LHCN-M2 (cell line): ENCODE results near the gene ABHD4. TPM values are rescaled to one million over a fixed set of nuclear protein-coding genes. Genes with fewer than 3 reads are reported as not detected.
"Not testable (repeated sequence)": the region's sequence is repeated elsewhere in the genome, so short reads cannot be mapped to it uniquely, and the experiment has no call there.

Experiments
- DNase-seq: peaks from one replicate; pipeline ENCODE4 v3.0.0-alpha.2; 2012; ENCODE audit warnings: low read depth
- polyA plus RNA-seq: library from polyadenylated mRNA; unstranded; fragments of >200 nt; gene quantifications from one replicate; pipeline ENCODE4 v1.2.1, GENCODE V29; 2012; ENCODE audit warnings: missing spikeins
- total RNA-seq: library from RNA; depleted of rRNA; stranded (reverse); fragments of >200 nt; gene quantifications from 2 replicates; pipeline ENCODE4 v1.2.3, GENCODE V29; 2014; rRNA removed

Gene ABHD4, protein sequence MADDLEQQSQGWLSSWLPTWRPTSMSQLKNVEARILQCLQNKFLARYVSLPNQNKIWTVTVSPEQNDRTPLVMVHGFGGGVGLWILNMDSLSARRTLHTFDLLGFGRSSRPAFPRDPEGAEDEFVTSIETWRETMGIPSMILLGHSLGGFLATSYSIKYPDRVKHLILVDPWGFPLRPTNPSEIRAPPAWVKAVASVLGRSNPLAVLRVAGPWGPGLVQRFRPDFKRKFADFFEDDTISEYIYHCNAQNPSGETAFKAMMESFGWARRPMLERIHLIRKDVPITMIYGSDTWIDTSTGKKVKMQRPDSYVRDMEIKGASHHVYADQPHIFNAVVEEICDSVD
- total RNA-seq = 6.5 and 9.8 TPM in 2 replicates
- 51.0 TPM for polyA plus RNA-seq

DNA sequence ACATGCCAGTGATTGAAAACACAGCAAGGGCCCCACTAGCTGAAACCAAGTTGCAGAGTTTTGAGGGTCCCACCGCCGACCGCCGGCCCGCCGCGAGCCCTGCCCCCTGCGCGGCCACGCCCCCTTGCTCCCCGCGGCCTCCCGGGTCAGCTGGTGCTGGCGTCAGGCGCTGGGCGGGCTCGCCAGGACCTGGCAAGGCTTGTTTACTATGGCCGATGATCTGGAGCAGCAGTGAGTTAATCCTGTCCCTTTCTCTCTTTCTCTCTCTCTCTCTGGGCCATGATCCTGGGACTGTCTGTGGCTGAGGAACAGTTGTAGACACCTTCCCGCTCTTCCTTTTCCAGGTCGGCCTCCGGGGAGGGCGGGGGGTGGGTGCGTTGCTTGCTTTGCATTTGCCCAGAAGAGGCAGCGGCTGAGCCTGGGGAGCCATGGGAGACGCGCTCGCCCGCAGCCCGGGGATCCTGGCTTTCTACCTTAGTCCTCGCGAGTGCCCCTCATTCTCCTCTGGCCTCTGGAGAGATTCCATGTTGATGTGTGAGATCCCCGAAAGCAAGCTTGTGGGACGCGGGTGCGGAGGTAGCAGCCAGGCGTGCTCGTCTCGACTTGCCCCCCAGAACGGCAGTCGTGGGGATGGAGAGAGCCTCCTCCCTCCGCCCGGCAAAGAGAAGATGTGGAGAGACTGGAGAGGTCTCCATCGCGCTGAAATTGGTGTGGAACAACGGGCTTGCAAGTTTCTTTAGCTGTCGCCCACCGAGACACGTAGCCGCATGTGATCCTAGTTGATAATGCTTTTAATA, at the start of gene ABHD4:
Gene ABHD4 (plus strand): TSS at position 202 of the 797 bp plus-strand sequence. CDS start 7 bp downstream, at position 209.
- DNase-seq = peak; percentile 49

DNA sequence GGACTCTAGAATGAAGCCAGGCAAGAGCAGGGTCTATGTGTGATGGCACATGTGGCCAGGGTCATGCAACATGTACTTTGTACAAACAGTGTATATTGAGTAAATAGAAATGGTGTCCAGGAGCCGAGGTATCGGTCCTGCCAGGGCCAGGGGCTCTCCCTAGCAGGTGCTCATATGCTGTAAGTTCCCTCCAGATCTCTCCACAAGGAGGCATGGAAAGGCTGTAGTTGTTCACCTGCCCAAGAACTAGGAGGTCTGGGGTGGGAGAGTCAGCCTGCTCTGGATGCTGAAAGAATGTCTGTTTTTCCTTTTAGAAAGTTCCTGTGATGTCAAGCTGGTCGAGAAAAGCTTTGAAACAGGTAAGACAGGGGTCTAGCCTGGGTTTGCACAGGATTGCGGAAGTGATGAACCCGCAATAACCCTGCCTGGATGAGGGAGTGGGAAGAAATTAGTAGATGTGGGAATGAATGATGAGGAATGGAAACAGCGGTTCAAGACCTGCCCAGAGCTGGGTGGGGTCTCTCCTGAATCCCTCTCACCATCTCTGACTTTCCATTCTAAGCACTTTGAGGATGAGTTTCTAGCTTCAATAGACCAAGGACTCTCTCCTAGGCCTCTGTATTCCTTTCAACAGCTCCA, 48.7 kb upstream of the ABHD4 start:
- DNase-seq = no peak

DNA sequence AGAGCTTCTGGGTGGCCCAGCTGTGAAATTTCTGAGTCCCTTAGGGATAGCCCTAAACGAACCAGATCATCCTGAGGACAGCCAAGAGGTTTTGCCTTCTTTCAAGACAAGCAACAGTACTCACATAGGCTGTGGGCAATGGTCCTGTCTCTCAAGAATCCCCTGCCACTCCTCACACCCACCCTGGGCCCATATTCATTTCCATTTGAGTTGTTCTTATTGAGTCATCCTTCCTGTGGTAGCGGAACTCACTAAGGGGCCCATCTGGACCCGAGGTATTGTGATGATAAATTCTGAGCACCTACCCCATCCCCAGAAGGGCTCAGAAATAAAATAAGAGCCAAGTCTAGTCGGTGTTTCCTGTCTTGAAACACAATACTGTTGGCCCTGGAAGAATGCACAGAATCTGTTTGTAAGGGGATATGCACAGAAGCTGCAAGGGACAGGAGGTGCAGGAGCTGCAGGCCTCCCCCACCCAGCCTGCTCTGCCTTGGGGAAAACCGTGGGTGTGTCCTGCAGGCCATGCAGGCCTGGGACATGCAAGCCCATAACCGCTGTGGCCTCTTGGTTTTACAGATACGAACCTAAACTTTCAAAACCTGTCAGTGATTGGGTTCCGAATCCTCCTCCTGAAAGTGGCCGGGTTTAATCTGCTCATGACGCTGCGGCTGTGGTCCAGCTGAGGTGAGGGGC, 48.0 kb upstream of the ABHD4 start:
- peak; percentile 48 for DNase-seq

DNA sequence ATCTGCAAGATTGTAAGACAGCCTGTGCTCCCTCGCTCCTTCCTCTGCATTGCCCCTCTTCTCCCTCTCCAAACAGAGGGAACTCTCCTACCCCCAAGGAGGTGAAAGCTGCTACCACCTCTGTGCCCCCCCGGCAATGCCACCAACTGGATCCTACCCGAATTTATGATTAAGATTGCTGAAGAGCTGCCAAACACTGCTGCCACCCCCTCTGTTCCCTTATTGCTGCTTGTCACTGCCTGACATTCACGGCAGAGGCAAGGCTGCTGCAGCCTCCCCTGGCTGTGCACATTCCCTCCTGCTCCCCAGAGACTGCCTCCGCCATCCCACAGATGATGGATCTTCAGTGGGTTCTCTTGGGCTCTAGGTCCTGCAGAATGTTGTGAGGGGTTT, 46.5 kb upstream of the ABHD4 start:
- no peak for DNase-seq

DNA sequence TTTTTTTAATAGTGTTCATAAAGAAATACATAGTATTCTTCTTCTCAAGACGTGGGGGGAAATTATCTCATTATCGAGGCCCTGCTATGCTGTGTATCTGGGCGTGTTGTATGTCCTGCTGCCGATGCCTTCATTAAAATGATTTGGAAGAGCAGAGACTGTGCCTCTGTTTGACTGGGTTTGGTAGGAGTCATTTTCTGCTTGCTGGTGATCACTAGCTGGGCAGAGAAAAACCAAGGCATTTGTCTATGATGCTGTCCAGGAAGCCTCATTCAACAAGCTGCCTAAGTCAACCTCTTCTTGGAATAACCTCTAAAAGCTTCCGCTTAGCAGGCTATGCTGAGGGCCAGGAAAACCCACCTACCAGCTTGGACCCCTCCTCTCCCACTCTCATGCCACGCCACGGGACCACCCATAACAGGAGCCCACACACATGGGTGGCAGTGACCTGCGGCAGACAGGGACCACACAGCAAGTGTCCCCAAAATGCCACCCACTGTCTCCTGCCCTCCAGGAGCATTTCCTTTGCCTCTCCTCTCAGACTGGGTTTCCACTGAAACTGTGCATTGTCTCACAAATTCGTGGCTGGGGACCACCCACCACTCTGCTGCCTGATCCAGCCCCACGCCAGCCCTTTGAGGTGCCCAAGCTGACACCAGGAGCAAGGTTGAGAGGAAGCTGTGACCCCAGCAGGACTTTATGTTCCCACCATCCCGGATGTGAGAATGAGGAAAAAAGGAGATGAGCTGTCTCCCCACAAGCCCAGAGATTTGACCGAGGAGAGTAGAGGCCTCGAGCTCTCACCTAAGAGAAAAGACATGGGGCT, 45.9 kb upstream of the ABHD4 start:
- DNase-seq = no peak

DNA sequence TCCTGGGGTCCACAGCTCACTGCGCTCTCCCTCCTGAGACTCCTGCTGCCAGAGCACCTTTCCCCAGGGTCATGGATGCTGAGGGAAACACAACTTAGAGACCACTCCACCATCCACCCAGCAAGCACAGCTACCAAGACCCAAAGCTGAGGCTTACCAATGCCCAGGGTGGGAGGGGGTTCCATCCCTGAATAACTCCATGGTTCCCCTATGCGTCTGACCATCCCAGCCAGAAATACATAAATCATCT, 45.3 kb upstream of the ABHD4 start:
- no peak for DNase-seq

DNA sequence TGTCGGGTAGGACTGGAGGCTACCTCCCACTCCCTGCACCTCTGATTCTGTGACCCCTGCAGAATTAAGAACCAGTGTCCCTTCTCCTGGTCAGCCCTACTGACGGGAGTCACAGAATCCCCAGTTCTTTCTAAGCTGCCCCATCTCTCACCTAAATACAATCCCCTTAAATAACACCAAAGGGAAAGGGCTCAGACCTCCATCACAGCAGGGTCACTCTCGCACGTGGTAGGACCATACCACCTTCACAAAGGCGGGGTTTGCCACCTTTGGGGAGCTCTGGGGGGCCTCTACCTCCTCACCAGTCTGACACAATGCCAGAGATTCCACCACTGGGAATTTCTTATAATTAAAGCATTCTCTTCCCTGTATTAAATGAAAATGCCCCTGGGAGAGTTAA, 44.7 kb upstream of the ABHD4 start:
- no peak for DNase-seq

DNA sequence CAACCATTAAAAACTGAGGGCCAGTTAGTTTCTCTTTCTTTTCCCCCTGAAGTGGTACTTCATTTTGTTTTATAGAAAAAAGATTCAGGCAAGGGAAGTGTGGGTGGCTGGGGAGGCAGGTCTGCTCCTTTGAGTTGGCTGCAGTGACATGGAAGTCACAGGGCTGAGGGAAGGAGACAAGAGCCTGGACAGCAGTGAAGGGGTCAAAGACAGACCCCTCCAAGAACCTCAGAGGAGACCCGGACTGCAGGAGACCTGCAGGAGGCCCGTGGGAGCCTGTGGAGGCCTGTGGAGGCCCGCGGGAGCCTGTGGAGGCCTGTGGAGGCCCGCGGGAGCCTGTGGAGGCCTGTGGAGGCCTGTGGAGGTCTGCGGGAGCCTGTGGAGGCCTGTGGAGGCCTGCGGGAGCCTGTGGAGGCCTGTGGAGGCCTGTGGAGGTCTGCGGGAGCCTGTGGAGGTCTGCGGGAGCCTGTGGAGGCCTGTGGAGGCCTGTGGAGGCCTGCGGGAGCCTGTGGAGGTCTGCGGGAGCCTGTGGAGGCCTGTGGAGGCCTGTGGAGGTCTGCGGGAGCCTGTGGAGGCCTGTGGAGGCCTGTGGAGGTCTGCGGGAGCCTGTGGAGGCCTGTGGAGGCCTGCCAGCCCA, 44.1 kb upstream of the ABHD4 start:
- DNase-seq = not testable (repeated sequence)

DNA sequence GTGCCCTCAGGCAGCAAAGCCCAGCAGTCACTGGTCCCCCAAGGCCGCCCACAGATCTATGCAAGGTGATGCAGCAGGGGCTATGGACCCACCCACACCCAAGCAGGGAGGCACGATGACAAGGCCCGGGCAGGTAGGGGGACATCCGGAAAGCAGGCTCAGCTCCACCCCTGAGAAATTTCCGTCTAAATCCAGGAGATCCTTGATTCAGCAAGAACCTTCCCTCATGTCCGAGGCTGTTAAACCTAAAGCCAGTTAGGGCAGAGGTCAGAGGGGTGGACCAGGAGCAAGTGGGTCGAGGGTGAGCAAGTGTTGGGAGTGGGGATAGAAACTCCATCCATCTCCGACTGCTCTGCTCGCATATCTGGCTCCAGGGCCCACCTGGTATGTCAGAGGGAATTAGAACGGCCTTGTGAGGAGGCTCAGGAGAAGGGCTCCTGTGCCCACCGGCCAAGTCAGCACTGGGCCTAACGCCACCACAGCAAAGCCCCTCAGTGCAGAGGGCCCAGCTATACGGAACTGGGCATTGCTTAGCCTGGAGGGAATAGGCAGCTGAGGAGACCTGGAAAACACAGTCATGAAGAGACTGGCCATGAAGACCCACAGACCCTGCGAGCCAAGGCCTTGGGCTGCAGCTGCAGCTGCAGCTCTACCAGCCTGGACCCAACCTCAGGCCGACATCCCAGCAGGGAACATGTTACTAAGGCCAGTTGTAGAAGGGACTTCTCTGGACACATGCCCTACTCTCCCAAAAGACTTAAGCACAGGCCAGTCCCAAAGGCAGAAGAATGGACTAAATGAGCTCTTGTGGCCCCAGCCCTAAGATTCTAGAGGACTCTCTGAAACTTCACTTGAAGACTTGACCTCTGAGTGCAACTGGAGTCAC, 43.4 kb upstream of the ABHD4 start:
- no peak for DNase-seq

DNA sequence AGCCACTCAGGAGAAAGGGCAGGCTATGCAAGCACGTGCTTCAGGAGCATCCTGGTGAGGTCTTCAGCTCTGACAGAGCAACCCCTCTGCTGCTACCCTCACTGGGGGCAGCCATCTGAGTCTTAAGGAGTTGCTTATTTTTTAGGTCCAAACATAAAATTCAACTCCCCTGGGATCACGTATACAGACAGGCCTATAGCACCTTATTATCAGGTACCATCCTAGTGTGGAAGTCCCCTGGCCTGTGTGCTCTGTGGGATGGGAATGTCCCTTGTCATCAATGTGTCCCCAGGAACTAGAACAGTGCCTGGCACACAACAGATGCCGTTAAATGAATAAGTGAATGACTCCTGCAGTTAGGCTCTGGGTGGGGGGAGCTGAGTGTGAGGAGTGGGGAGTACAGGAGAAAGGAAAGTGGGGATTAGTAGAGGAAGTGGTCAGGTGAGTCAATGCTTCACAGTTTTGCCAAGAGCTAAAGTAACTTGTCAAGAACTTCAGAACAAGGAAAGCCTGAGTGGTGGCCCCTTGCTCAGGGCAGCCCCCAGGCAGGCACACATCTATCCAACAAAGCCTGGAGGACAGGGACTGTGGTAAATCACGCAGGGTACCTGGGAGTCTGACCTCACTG, 42.6 kb upstream of the ABHD4 start:
- DNase-seq = peak; percentile 32

DNA sequence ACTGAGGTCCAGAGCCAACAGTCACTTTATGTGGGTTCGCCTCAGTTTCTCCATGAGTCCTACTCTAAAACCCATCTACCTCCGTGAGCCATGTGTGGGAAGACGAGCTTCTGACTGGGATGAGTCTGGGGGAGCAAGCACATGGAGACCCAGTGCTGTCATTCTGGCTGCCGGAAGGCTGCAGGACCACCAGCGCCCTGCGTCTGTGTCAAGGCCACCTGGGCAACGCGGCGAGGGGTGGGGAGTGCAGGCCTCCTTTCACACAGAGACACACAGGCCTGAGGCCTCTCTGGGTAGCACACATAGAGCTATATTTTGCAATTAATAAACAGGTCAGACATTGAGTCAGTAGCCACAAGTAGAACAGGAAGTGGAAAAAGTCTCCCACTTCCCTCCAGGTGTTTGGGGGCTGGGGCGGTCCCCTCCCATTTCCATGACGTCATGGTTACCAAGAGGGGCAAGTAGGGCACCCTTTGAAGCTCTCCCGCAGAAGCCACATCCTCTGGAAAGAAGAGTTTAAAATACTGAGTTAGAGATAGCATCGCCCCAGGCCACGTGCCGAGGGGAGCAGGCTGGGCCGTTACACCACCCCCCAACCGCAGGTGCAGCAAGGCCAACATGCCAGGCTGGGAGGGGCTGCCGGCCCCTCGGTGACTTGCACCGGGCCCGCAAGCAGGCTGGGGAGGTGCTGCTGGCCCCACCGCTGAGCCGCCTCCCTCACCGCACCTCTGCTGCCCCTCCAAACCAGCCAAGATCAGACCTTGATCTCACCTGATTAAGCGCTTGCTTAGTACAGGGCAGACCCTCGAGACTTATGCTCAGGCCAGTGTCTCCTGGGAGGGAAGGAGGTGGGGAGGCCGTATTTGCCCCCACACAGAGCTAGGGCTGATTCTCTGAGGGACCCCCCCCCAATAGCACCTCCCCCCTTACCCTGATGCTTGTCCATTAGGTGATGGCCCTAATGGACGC, 41.8 kb upstream of the ABHD4 start:
- peak; percentile 61 for DNase-seq

DNA sequence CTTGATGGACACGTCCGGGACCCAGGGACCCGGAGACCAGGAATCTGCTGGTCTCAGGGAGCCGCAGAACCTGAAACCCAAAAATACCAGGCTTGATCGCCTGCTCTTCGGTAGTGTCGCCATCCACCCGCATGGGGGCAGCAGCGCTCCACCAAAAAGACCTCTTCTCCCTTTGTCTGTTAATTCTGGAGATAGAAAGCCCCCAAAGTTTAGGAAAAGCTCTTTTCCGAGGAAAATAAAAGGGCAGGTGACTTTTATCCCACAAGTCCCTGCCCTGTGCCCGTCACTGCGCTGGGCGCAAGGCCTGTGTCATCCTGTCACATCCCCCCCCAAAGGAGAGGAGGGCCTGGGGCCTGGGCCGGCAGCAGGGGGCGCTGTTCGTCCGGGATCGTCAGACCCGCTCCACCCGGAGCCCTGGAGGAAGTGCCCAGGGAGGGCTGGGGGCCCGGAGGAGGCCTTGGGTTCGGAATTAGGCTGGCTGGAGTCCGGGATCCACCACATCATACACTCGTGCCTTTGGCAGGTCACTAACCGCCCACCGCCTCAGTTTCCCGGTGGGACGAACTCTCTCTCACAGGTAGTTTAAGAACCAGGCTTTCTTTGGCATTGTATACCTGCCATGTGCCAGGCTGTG, 41.0 kb upstream of the ABHD4 start:
- DNase-seq = peak; percentile 62

DNA sequence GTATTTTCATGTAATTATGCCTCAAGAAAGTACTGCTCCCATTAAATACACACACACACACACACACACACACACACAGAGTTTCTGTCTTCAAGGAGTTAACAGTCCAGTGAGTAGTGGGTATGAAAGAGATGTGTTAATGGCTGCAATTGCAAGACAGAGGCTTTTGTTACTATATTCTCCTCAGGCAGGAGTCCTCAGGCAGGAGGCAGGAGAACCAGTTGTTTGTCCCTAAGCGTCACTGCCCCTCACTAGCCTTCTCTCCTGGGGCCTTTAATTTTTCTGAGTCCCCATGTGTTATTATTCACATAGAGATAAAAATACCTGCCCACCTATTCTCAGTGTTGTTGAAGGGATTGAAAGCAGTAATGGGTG, 40.3 kb upstream of the ABHD4 start:
- DNase-seq = no peak

DNA sequence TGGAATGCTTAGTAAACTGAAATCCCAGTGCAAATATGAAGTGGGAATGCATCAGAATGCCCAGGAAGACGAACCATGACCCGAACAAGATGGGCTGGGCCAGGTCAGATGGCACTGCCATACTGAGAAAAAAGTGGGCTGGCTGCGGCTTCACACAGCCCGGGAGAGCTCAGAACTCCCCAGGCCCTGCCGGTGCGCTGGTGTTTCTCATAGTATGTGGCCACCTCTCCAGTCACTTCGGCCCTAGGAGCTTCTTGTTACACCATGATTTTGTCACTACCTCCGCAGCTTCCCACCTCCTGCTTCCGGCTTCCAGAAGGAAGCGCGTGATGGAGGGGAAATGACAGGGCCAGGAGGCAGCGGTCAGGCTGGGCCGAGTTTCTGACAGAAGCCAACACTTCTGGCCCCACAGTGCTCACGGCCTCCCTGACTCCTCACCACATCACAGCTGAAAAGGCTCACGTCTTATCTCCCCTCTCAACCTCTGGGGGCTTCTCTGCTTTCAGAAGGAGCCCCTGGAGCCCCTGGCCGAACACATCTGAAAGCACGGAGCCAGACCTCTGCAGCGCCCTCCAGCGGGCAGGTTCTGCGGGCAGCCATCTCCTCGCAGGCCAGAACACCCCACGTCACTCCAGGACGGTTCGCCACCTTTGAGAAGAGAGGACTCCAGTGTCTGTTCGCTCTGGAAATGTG, 39.7 kb upstream of the ABHD4 start:
- DNase-seq = no peak

DNA sequence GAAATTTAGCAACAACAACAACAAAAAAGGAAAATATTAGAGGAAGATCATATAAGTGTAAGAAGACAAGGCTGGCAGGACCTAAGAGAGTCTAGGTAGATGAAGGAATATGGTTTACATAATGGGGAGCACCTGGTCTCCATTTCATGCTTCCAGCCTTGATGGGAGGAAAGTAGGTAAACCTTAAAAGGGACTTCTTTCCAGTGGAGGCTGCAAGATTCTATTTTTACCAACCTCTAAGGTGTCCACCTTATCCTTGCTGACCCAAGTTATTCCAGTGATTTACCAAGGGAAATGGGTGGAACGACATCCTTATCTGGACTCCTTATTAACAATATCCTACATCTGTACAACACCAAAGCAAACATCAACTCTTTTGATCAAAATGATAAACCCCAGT, 39.1 kb upstream of the ABHD4 start:
- no peak for DNase-seq

DNA sequence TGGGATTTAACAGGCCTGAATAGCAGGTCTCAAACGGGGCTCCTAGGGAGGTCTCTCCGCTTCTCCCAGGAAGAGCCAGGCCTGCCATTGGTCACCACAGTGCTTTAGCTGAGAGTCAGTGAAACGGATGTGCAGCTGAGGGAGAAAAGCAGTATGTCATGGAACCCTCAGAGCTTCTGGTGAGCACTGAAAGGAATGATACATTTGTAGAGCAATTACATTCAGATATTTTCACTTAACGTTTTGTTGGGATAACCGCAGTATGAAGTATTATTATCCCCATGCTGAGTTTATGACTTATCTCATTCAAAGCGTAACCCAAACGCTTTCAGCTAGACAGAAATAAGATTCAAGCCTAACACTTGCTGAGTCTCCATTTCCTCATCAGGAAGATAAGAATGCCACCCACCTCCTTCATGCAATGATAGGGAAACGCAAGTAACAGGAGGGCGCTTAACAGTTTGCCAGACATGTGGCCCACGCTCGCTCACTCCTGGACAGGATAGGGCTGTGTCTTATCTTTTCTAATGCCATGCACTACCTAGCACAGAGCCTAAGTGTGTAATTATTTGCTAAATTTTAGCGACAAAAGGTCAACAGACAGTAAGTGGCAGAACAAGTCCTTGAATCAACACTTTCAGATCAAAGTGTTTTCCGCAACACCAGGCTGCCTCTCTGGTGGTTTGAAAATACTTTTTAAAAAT, 37.3 kb upstream of the ABHD4 start:
- no peak for DNase-seq

DNA sequence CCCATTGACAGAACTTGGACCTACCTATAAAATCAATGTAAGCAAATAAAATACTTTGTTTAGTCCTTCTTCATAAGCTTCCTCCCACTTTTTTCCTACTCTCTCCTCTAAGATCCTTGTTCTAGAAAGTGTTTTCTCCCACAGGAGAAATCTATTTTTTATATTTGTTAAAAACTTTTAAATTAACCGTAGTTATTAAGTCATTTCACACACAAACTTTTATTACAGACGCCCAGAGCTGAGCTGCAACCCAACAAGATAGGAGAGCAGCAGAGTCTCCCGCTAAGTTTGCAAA, 36.8 kb upstream of the ABHD4 start:
- DNase-seq = no peak
